GM20431 (cell line): Measurements from ENCODE around the gene PHLPP2.
"Not testable (repeated sequence)": the region's sequence is repeated elsewhere in the genome, so short reads cannot be mapped to it uniquely, and the experiment has no call there.

Source experiments
- in situ Hi-C: fragments of 300-500 bp; cut with MseI, MboI; formaldehyde crosslinking; loops from one replicate; pipeline ENCODE4 v1.15.0; 2020; ENCODE audit warnings: low sequenced_read_pairs; ENCODE audit not compliant: unreplicated experiment

The PHLPP2 gene

DNA sequence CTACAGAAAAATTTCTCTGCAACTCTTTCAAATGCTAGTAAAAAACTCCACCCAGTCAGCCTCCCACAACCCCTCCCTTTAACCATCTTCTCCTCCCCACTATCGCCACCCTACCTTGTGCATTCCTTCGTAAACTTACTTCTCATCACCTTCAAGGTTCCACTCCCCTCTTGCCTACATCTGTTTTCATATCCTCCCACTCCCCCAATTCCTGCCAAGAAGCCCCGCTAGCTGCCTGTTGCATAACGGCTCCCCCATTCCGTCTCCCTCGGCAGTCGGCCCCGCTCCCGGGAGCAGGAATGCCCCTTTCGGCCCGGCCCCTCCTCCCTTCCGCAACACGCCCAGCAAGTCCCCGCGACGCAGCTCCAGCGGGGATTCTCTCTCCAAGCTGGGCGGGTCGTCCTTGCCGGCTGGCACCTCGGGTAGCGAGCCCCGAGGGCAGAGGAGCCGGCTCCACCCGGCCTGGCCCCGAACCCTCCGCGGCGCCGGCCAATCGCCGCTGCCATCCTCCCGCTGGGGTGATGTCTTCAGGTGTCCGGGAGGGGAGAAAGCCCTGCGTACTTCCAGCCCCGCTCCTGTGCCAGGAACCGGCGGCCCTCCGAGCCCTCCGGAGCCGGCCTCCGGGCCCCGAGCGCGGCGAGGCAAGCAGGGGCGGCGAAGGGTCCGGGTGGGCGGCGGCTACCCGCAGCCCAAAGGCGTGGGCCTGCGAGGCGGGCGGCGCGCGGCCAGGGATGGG, 1.5 kb downstream of the PHLPP2 start:
- in situ Hi-C loops, result no loop called here

DNA sequence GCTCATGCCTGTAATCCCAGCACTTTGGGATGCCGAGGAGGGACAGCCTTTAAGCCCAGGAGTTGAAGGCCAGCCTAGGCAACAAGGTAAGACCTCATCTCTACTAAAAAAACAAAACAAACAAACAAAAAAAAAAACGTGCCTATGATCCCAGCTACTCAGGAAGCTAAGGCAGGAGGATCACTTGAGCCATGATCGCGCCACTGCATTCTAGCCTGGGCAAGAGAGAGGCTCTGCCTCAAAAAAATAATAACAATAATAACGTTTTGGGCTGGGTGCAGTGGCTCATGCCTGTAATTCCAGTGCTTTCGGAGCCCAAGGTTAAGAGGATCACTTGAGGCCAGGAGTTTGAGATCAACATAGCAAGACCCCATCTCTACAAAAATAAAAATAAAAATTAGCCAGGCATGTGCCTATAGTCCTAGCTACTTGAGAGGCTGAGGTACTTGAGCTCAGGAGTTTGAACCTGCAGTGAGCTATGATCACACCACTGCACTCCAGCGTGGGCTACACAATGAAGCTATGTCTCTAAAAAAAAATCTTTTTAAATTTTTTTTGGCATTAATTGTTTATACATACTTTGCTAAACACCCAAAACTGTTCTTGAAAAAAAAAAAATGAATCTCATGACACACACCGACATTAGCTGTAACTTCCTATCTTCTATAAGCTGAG, 3.3 kb downstream of the PHLPP2 start:
- in situ Hi-C loops, result no loop called here

DNA sequence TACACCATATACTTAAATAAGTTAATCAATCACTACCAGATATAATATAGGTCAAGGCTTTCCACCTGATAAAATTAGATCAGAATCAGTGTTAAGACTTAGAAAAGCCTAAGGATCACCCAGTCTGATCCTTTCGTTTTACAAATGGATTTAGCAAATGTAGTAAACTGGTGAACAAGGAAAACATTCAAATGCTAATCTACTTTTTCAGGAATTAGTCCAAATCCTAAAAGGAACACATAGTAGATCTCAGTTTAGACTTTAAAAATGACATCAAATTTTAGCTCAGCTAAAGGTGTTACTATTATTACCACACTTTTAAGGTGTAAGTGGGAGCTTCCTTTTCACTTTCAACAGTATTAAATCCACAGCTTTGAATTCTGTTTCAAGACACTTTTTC, 12.0 kb downstream of the PHLPP2 start:
- in situ Hi-C loops, result no loop called here

DNA sequence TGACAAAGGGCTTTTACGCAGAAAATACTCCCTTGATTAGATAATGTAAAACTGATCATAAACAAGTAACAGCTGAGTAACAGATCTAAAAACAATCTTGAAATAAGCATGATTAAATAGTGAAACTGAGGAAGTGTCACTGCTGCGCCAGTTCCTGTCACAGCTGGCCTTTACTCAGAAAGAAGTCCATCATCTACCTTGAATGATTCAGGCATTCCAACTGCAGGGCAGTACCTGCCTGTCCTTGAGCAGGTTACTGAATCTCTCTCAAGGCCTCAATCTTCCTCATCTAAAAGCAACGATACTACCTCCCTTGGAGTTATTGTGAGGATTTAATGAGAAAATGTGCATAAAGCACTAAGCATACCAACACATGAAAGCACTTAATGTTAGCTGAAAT, 12.7 kb downstream of the PHLPP2 start:
- in situ Hi-C loops, result no loop called here

DNA sequence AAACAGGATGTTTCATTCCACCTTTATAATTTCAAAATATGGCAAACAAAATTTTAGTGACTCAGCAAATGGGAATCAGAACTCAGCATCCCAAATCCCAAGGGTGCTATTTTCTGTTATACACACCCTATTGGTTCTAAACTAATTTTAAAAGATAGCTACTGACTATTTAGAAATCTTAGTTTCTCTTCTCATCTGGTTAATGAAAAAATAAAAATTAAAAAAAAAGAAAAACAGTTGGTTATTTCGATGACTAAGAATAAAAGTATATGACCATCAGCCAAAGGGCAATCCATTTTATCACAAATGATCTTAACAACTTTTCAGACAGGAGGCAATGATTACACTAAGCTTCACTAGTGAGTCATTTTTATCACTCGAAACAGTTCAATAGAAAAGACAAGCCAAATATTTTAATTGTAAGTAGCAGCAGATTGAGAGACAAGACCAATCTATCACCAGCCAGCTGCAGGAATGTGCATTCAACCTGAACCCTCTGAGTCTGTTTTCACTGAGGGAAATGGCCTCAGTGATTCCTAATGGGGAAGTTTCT, 15.2 kb downstream of the PHLPP2 start:
- in situ Hi-C loops, result no loop called here

DNA sequence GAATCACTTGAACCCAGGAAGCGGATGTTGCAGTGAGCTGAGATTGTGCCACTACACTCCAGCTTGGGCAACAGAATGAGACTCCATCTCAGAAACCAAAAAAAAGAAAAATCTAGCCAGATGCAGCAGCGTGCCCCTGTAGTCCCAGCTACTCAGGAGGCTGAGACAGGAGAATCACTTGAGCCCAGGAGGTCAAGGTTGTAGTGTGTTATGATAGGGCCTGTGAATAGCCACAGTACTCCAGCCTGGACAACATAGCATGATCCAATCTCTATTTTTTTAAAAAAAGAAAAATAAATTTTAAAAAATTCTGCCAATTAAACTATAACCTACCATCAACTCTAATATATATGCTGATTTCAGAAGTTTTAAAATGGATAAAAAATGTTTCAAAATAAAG, 15.8 kb downstream of the PHLPP2 start:
- in situ Hi-C loops, result no loop called here

DNA sequence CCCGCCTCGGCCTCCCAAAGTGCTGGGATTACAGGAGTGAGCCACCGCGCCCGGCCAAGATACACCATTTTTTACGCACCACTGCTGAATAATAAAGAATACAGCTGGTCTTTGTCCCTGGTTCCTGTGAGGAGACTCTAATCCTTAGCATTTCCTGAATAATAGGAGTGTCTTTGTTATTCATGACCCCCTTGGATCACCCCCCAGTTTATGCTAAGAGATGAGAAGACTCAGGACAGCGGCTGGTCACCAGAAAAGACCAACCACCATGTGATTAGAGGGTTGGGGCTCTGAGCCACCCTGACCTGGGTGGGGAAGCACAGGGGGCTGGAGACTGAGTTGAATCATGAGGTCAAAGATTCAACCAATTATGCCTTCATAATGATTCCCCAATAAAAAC, 17.3 kb downstream of the PHLPP2 start:
- in situ Hi-C loops, result no loop called here

DNA sequence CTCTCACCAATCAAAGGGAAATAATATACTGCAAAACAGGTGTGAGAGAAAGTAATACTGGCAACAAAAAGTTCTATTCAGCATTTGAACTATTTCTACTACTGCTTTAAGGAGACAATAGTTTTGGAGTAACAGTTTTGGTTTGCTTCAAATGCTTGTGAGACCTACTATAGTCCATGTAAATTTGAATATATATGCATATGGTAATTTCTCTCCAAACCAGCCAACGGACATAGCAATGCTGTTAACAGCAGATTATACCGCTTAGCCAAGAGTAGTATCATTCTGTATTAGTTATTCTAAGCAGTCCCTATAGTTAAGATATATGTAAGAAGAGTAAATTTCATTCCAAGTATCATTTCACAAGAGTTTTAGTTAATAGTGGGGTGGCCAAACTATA, 18.5 kb downstream of the PHLPP2 start:
- in situ Hi-C loops, result no loop called here

DNA sequence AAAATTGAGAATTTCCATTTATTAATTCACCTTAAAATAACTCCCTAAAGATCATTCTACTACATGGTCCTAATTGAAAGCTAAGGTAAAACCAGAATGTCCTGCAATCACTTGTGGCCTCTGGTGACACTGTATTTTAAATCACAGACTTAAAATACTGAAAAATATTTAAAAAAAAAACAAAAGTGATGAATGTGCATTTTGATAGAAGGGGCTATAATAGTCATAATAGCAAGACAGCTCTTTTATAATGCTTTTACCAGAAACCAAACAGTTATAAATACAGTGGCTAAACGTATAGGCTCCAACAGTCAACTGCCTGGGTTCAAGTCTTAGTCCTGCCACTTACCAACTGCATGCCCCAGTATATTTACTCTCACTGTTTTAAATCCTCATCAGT, 21.2 kb downstream of the PHLPP2 start:
- in situ Hi-C loops, result no loop called here

DNA sequence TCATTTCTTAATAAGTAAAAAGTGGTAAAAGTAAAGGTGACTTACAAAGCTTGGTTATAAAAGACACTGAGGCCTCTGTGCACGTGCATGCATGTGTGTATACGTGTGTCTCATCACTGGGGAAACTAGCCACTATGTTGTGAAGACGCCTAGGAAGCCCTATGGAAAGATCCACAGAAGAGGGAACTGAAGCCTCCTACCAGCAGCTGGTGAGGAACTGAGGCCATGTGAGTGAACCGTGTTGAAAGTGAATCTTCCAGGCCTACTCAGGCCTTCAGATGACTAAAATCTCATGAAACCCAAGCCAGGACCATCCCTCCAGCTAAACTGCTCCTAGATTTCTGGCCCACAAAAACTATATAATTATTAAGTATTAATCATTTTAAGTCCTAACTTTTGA, 23.7 kb downstream of the PHLPP2 start:
- in situ Hi-C loops, result no loop called here

DNA sequence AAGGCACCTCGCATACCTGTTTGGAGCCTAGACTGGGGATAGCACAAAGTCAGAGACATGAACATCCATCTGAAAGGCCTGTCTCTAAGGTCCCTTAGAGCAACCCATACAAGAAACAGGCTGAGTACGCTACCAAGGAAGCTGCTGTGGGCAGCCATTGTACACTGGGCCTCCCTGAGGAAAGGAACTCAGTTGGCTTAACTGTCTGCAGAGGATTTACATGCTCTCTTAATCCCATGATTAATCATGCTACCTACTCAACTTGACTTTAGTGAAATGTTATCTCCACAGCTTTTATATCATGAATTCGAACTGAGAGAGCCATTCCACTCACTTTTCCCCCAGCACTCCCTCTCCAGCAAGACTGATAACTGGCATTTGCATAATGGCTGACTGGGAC, 26.0 kb downstream of the PHLPP2 start:
- in situ Hi-C loops, result no loop called here

DNA sequence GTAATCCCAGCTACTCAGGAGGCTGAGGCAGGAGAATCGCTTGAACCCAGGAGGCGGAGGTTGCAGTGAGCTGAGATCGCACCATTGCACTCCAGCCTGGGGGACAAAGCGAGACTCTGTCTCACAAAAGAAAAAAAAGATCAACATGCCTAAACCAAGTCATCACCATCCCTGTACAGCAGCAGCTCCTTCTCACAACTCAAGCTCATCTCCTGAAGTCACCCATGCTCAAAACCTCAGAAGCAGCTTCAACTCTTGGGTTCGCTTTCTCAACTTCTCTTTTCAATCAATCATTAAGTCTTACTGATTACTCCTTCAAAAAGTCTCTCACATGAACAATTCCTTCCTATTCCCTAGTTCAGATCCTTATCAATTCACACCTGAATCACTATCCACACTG, 31.3 kb downstream of the PHLPP2 start:
- in situ Hi-C loops, result no loop called here

DNA sequence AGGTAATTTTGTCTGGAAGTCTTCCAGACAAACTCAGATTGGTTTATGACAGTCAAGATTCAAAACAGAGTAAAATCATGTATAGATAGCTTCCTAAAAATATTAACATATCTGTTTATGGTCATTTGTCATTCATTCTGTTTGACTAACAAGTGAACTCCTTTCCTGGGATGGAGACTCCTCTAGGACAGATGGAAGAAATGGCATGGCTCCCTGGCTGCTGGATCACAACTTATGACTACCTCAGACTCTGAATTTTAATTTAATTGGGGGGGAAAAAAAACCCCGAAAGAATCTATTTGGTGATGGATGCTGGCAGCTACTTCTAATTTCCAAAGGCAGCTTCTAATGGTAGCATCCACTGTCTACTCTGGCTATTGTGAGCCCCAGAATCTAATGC, 34.6 kb downstream of the PHLPP2 start:
- in situ Hi-C loops, result no loop called here

DNA sequence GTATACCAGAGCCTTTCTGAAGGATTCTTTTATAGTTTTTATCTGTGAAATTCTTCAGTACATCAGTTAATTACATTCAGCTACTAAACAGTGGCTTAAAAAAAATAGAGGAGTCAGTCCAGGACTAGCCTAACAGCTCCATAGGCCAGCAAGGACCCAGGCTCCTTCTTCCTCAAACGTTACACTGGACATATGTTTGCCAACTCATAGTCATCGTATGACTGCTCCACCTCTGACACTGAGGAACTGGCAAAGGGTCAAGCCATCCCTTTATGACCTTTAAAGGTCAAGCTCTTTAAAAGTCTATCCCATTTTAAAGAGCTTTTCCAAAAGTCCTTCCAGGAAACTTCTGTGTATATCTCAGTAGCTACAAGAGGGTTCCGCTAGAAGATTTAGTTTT, 36.6 kb downstream of the PHLPP2 start:
- in situ Hi-C loops, result no loop called here

DNA sequence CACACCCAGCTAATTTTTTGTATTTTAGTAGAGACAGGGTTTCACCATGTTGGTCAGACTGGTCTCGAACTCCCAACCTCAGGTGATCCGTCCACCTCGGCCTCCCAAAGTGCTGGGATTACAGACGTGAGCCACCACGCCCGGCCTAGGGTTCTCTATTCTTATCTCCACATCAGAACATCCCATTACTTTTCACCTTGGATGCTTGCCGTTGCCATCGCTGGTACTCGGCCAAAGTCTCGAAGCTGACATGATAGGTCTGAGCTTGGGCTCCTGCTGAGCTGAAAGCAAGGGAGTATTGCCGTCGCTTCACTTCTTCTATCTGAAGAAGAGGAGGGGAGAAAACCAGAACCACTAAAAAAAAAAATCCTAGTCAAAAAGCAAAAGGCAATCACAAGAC, 40.2 kb downstream of the PHLPP2 start:
- in situ Hi-C loops, result not testable (repeated sequence)

DNA sequence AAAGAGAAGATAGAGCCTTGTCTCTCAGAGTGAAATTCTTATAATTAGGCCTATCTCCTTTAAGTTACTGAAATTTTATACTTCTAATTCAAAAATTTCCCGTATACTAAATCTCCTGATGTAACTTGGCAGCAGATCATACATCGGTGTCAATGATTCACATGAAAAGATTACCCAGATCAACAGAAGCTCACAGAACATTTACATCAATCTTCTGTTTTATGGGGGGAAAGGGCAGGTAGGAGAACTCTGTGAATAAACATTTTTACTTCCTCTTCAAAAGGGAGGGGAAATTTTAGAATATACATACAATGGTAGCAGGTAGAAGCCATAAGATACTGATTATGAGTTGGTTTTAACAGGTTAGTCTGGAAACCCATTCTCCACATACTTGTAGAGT, 43.1 kb downstream of the PHLPP2 start:
- in situ Hi-C loops, result no loop called here

DNA sequence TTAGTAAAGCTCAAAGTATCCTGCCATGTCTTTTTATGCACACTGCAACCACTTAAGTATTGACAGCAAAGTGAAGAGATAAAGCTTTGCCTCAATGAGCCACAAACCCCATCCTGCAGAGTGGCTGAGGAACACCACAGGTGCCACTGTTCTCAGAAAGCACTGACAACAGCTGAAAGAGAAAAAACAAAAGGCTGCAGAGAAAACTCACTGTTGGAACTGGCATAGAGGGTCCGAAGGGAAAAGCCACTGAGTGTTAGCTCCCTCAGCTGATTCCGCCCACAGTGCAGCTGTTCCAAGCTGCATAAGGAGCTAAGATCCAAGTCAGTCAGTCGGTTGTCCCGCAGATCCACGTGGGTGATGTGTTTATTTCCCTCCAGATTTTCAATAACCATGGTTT, 48.3 kb downstream of the PHLPP2 start:
- in situ Hi-C loops, result no loop called here

DNA sequence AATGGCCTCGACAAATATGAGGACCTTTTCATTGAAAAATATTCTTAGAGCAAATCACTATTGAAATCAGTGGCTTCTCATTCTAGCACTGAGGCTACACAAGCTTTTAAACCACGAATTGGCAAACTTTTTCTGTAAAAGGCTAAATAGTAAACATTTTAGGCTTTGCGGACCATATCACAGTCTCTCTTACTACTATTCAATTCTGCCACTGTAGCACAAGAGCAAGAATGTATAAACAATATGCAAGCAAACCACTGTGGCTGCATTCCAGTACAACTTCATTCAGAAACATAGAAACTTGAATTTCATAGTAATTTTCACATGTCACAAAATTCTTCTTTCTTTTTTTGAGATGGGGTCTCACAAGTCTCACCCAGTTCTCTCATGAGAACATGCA, 49.1 kb downstream of the PHLPP2 start:
- in situ Hi-C loops, result no loop called here

DNA sequence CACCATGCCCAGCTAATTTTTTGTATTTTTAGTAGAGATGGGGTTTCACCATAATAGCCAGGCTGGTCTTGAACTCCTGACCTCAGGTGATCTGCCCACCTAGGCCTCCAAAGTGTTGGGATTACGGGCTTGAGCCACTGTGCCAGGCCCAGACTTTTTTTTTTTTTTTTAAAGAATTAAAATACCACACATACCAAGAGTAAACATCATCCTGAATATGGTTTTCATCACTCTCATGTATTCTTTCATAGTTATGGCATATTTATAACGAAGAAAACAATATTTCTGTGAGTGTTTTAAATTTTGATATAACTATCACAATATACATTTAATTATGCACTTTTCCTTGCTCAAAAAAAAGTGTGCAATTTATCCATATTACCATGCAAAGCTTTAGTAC, 50.3 kb downstream of the PHLPP2 start:
- in situ Hi-C loops, result no loop called here

DNA sequence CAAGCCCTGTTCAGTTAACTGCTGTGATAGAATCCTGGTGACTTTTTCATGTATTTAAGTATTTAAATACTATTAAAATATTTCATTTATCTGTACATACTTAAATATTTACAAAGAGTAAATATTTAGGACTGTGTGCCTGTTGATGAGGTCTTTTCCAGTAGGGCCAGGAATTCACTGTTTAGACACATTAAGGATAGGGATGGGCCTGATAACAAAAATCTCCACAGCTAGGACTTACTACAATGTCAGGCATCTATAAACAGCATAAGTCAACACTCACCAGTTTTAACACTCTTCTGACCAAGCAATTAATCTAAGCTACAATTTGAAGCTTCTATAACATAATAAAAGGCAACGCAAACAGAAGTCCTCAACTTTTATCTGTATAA, 50.9 kb downstream of the PHLPP2 start:
- in situ Hi-C loops, result no loop called here

DNA sequence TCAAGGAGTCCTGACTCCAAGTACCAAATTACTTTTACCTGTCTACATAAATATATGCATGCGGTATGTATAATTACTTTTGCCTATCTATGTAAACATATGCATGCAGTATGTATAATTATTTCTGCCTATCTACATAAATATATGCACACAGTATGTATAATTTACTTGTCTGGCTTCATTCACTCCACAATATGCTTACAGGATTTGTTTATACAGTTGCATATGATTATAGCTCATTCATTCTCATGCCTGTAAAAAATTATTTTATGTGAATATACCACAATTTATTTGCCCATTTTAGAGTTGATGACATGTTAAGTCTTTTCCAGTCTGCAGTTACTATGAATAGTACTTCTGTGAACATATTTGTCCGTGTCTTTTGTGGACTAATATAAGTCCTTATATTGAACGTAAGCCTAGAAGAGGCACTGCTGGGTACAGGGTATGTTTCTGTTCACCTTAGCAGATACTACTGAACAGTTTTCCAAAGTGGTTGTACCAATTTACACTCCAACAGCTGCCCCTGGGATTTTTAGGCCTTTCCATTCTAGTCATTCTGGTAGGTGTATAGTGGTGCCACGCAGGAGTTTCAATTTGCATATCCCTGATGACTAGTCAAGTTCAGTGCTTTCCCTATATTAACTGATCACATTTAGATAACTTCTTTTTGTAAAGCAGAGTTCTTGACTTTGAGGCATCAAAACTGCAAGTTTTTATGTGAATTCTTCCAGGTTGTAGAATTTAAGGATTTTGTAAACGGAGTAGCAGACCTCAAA, 51.5 kb downstream of the PHLPP2 start:
- in situ Hi-C loops, result no loop called here
